PFSK-1 (cell line): ENCODE results near the gene RCC1.
A peak's percentile ranks its signal among the peaks of the same experiment; 100 is the strongest.

Experiments used
- FOXP2 ChIP-seq: optimal IDR thresholded peaks from 2 replicates; pipeline ENCODE3; 2011; ENCODE audit warnings: borderline replicate concordance, control low read depth, inconsistent platforms; ENCODE audit not compliant: insufficient read depth; ENCODE audit errors: extremely low read length, extremely low read depth
- POLR2AphosphoS5 ChIP-seq: IDR thresholded peaks from 2 replicates; pipeline ENCODE4 v1.6.1; 2012; ENCODE audit warnings: low read depth, mild to moderate bottlenecking, control low read depth, low read length, moderate library complexity
- SIN3A ChIP-seq: IDR thresholded peaks from 2 replicates; pipeline ENCODE4 v1.6.1; 2012; ENCODE audit warnings: mild to moderate bottlenecking, low read length, moderate library complexity, borderline replicate concordance; ENCODE audit not compliant: insufficient read depth
- TAF1 ChIP-seq: IDR thresholded peaks from 2 replicates; pipeline ENCODE4 v1.6.1; 2012; ENCODE audit warnings: low read length, control low read depth, borderline replicate concordance; ENCODE audit not compliant: insufficient read depth
- TF ChIP-seq, protein P1 (sequence below), 2 experiments: IDR thresholded peaks; 2 replicates each; pipeline versions ENCODE4 v1.6.1 to v1.8.0; 2011 to 2012; ENCODE audit warnings: low read depth in 2 of 2, low read length in 2 of 2, control low read depth in 1 of 2, inconsistent platforms in 1 of 2, mild to moderate bottlenecking in 1 of 2, moderate library complexity in 1 of 2; ENCODE audit not compliant: insufficient read depth in 1 of 2

DNA sequence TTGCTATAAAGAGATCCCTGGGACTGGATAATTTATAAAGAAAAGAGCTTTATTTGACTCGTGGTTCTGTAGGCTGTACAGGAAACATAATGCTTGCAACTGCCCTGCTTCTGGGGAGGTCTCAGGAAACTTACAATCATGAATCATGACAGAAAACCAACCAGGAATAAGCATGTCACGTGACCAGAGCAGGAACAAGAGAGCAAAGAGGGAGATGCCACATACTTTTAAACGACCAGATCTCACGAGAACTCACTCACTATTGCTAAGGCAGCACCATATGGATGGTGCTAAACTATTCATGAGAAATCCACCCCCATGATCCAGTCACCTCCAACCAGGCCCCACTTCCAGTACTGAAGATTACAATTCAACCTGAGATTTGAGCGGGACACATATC, 49.8 kb upstream of the RCC1 start:
- peak; percentile 54 for TF ChIP-seq POLR2AphosphoS5
- TF ChIP-seq, protein P1, sequence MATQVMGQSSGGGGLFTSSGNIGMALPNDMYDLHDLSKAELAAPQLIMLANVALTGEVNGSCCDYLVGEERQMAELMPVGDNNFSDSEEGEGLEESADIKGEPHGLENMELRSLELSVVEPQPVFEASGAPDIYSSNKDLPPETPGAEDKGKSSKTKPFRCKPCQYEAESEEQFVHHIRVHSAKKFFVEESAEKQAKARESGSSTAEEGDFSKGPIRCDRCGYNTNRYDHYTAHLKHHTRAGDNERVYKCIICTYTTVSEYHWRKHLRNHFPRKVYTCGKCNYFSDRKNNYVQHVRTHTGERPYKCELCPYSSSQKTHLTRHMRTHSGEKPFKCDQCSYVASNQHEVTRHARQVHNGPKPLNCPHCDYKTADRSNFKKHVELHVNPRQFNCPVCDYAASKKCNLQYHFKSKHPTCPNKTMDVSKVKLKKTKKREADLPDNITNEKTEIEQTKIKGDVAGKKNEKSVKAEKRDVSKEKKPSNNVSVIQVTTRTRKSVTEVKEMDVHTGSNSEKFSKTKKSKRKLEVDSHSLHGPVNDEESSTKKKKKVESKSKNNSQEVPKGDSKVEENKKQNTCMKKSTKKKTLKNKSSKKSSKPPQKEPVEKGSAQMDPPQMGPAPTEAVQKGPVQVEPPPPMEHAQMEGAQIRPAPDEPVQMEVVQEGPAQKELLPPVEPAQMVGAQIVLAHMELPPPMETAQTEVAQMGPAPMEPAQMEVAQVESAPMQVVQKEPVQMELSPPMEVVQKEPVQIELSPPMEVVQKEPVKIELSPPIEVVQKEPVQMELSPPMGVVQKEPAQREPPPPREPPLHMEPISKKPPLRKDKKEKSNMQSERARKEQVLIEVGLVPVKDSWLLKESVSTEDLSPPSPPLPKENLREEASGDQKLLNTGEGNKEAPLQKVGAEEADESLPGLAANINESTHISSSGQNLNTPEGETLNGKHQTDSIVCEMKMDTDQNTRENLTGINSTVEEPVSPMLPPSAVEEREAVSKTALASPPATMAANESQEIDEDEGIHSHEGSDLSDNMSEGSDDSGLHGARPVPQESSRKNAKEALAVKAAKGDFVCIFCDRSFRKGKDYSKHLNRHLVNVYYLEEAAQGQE (IDR thresholded peaks at IDR 0.05; ENCODE audit: insufficient read depth in 1 of 2, low read depth in 2 of 2, low read length in 2 of 2), result no peak
- no peak for TF ChIP-seq TAF1
- TF ChIP-seq SIN3A, result no peak
- TF ChIP-seq FOXP2, result no peak
